GM10266 (cell line): ENCODE results near the gene TREX2.
"Not testable (repeated sequence)": the region's sequence is repeated elsewhere in the genome, so short reads cannot be mapped to it uniquely, and the experiment has no call there.

Source experiments
- DNase-seq: peaks from one replicate; pipeline ENCODE4 v3.0.0; 2012; ENCODE audit errors: extremely low spot score
- CTCF ChIP-seq: IDR thresholded peaks from 2 replicates; pipeline ENCODE4 v1.5.1; 2012; ENCODE audit warnings: mild to moderate bottlenecking, low read depth; ENCODE audit not compliant: control insufficient read depth, insufficient read depth; ENCODE audit errors: missing control alignments

TREX2 gene

DNA sequence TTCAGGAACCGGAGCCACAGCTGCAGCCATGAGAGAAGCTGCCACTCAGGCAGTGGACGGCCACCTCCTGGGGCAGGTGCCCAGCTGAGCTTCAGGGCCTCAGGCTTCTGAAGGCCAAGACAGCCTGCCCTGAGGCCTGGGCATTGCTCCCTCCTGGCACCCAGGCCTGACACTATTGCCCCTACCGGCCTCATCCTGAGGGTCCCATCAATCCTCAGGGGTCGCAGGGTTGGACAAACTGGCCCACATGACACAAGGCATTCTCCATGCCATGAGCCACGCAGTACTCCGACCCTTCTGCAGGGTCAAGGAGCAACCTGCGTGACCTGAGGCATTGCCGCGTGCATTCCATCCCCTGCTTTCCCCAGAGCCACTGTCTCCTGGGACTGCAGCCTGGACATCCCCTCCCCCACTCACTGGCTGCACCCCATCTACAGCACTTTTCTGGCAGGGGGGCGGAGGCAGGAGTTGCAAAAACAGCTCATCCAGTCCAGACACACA is 37.6 kb downstream of the TREX2 start:
- DNase-seq: no peak
- TF ChIP-seq CTCF: no peak

- no peak for TF ChIP-seq CTCF
- no peak for DNase-seq
These were observed 38.1 kb downstream of the TREX2 start for GRCh38 chrX:153407736-153408135.

- no peak for TF ChIP-seq CTCF
- DNase-seq: no peak
These were observed 39.0 kb downstream of the TREX2 start for GRCh38 chrX:153406903-153407302.

- no peak for TF ChIP-seq CTCF
- no peak for DNase-seq
These were observed 39.8 kb downstream of the TREX2 start for GRCh38 chrX:153406011-153406410.

DNA sequence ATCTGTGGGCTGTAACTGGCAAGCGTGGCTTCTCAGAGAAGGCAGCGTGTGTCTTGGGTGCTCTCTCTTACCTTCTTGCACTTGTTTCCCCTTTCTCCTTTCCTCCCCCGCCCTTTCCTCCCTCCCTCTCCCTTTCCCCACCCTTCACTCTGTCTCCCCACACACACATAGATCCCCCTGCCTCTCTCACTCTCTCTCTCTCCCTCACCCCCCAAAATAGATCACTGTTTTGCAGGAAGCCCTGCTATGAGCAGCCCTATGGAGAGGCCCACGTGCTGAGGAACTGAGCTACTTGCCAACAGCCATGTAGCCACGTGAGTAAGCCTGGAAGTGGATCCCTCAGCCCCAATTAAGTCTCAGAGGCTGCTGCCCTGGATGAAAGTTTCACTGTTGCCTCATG is 40.4 kb downstream of the TREX2 start:
- no peak for DNase-seq
- TF ChIP-seq CTCF: no peak

GRCh38 chrX:153404333-153404732 is 41.5 kb downstream of the TREX2 start:
- DNase-seq: not testable (repeated sequence)

- DNase-seq: no peak
- TF ChIP-seq CTCF: no peak
These were observed 44.6 kb downstream of the TREX2 start, which contains the start of gene PNMA6E for GRCh38 chrX:153401133-153401764. Gene PNMA6E, minus strand, starts transcription at chrX:153401350. Its CDS starts 2,501 bp downstream, at chrX:153398849.
